SK-N-MC (cell line): ENCODE measurements around the gene C9orf78.

Source experiments
- EZH2 ChIP-seq: fragments of 200-600 bp; sonication (generic); IDR thresholded peaks from one replicate; pipeline ENCODE4 v1.6.1; 2017; ENCODE audit warnings: antibody characterized with exemption
- FOXP2 ChIP-seq: optimal IDR thresholded peaks from 2 replicates; pipeline ENCODE3; 2011; ENCODE audit warnings: mild to moderate bottlenecking, moderate library complexity; ENCODE audit not compliant: insufficient read depth; ENCODE audit errors: extremely low read length, control extremely low read depth
- POLR2AphosphoS5 ChIP-seq: IDR thresholded peaks from 2 replicates; pipeline ENCODE4 v1.6.1; 2012; ENCODE audit warnings: mild to moderate bottlenecking, low read depth, low read length, borderline replicate concordance

DNA sequence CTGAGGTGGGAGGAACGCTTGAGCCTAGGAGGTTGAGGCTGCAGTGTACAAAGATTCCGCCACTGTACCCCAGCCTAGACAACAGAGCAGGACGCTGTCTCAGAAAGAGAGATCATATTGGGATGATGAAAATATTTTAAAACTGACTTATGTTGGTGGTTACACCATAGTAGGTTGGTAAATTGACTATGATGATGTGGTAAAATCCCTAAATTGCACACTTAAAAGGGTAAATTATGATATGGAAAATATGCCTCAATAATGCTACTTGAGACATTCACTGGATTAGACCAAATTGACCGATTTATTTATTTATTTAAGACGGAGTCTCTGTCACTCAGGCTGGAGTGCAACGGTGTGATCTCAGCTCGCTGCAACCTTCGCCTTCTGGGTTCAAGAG is 53.9 kb downstream of the C9orf78 start:
- no peak for TF ChIP-seq EZH2
- TF ChIP-seq POLR2AphosphoS5: no peak
- TF ChIP-seq FOXP2: no peak
